T-helper 17 cell (primary cell): ENCODE results near the gene RBM26. TPM values are rescaled to one million over a fixed set of nuclear protein-coding genes. Genes with fewer than 3 reads are reported as not detected.

Experiments
- ATAC-seq: fragments of 150-1000 bp; cut with Tn5 transposase; 2 replicates; pipeline ENCODE4 v1.10.0; 2021; ENCODE audit warnings: mild to moderate bottlenecking, moderate library complexity
- DNase-seq, 3 donors: peaks; one replicate each; pipeline versions ENCODE4 v3.0.0 to v3.0.0-alpha.2; 2020 to 2021
- H3K9me3 ChIP-seq: one replicate; pipeline ENCODE4 v1.7.0; 2013; ENCODE audit warnings: low read length, mild to moderate bottlenecking; ENCODE audit not compliant: control insufficient read depth, poor library complexity, severe bottlenecking
- H3K27ac Mint-ChIP-seq: one replicate; pipeline ENCODE4 v1.8.0; 2022; ENCODE audit warnings: mild to moderate bottlenecking, moderate library complexity, mixed read lengths
- H3K27me3 Mint-ChIP-seq: one replicate; pipeline ENCODE4 v1.8.0; 2022; ENCODE audit warnings: mixed read lengths
- H3K36me3 Mint-ChIP-seq: one replicate; pipeline ENCODE4 v1.8.0; 2022; ENCODE audit warnings: low read depth, mixed read lengths
- H3K4me1 Mint-ChIP-seq: one replicate; pipeline ENCODE4 v1.8.0; 2022; ENCODE audit warnings: mild to moderate bottlenecking, mixed read lengths
- H3K4me3 Mint-ChIP-seq: one replicate; pipeline ENCODE4 v1.8.0; 2022; ENCODE audit warnings: mild to moderate bottlenecking, moderate library complexity, mixed read lengths
- total RNA-seq, 4 donors: library from RNA in 2 of 4; stranded (reverse) in 2 of 4; gene quantifications; one replicate each; pipeline ENCODE4 v1.2.3 and lab custom pipeline; 2022 to 2026

The RBM26 gene
- total RNA-seq, 2 donors from 2014 or later, result 61.8 to 64.6 TPM

- H3K27me3 Mint-ChIP-seq, result no peaks in the 10 kb centered on the region
- H3K4me3 Mint-ChIP-seq, result no peak overlapping the region
- no peaks in the 10 kb centered on the region for H3K9me3 ChIP-seq
- no peaks in the 10 kb centered on the region for H3K4me1 Mint-ChIP-seq
- peak overlapping the region; percentile 49 for H3K27ac Mint-ChIP-seq
- DNase-seq (no peak), ATAC-seq (no peak)
- no peaks in the 10 kb centered on the region for H3K36me3 Mint-ChIP-seq
Measured at GRCh38 chr13:79435561-79435990, 29.5 kb upstream of the RBM26 start.

DNA sequence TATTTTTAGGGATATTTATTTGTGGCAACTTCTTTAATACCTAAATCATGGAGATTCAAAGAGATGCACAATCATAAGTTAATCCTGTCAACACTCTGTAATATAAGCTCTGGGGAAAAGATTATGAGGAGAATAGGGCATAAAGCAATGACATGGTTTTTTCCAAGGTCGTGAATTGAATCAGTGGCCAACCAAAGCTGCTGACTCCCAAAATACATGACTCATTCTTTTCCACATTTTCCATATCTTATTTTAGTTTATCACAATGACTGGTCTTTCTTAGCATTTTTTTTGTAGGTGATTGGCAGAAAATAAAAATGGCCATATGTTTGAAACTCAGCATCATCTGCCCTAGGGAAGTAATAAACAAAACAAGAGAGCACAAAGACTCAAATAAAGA, 28.5 kb upstream of the RBM26 start:
- no peaks in the 10 kb centered on the region for H3K9me3 ChIP-seq
- no peak overlapping the region for H3K4me3 Mint-ChIP-seq
- no peak for DNase-seq
- no peaks in the 10 kb centered on the region for H3K4me1 Mint-ChIP-seq
- no peaks in the 10 kb centered on the region for H3K36me3 Mint-ChIP-seq
- H3K27me3 Mint-ChIP-seq, result no peaks in the 10 kb centered on the region
- no peak for ATAC-seq
- no peak overlapping the region for H3K27ac Mint-ChIP-seq

DNA sequence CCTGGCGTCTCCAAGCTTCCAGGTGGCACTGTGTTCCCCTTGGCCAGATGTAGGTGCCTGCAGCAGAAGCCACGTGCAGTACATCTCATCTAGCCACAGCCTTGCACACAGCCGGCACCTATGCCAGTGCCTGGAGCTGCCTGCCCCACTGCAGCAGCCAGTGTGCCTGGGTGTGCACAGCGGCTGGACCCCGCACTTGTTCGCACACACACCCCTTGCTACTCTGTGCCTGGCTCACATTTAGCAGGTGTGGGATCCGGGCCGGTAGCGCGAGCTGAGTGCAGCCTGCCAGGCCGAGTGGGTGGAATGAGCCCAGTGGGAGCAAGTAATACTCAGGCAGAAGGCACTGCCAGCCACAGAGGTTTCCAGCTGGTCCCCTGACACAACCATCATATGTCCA, 26.9 kb upstream of the RBM26 start:
- Mint-ChIP-seq H3K4me3 (no peak overlapping the region), H3K27me3 (no peaks in the 10 kb centered on the region), H3K4me1 (no peaks in the 10 kb centered on the region), H3K36me3 (no peaks in the 10 kb centered on the region), H3K27ac (no peak overlapping the region)
- DNase-seq, result no peak
- no peaks in the 10 kb centered on the region for H3K9me3 ChIP-seq
- ATAC-seq, result no peak

DNA sequence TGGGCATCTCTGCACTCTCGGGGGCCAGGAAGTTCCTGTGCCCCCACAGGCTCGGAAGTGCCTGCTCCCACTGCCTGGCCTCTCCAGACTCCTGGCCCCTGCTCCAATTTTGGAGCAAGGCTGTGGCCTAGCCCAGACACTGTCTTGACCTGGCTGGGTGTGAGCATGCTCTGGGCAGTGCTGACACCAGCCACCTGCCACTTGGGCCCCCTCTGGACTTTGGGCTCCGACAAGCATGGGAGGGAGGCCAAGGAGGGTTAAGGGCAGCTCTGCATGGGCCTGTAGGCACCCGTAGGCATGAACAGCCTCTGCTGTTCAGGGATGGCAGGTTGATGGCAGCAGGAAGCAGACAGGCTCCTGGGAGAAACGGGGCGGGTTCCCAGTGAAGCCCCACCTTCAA, 26.0 kb upstream of the RBM26 start:
- H3K9me3 ChIP-seq, result no peaks in the 10 kb centered on the region
- Mint-ChIP-seq H3K4me3 (no peak overlapping the region), H3K27me3 (no peaks in the 10 kb centered on the region), H3K36me3 (no peaks in the 10 kb centered on the region), H3K27ac (no peak overlapping the region), H3K4me1 (no peaks in the 10 kb centered on the region)
- DNase-seq (no peak), ATAC-seq (no peak)

DNA sequence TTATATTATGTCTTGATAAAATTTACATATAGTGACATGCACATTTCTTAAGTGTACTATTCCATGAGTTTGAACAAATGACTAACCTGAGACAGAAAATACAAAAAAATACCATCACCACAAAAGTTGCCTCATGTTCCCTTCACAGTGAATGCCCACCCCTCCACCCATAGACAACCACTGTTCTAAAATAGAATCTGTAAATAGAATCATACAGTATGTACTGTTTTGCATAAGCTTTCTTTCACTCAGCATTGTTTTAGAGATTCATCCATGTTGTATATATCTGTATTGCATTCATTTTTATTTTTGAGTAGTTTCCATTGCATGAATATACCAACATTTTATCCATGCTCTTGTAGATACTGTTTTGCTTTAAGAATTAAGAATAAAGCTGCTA, 23.3 kb upstream of the RBM26 start:
- H3K27me3 Mint-ChIP-seq, result no peaks in the 10 kb centered on the region
- ATAC-seq (no peak), DNase-seq (no peak)
- H3K27ac Mint-ChIP-seq, result no peak overlapping the region
- H3K4me3 Mint-ChIP-seq, result no peak overlapping the region
- no peaks in the 10 kb centered on the region for H3K4me1 Mint-ChIP-seq
- H3K36me3 Mint-ChIP-seq, result no peaks in the 10 kb centered on the region
- H3K9me3 ChIP-seq, result no peaks in the 10 kb centered on the region

- H3K4me3 Mint-ChIP-seq, result no peak overlapping the region
- no peaks in the 10 kb centered on the region for H3K9me3 ChIP-seq
- no peak overlapping the region for H3K27ac Mint-ChIP-seq
- DNase-seq (no peak), ATAC-seq (no peak)
- H3K4me1 Mint-ChIP-seq, result no peaks in the 10 kb centered on the region
- no peaks in the 10 kb centered on the region for H3K36me3 Mint-ChIP-seq
- no peaks in the 10 kb centered on the region for H3K27me3 Mint-ChIP-seq
Measured at GRCh38 chr13:79427883-79428282, 21.8 kb upstream of the RBM26 start.

GRCh38 chr13:79427265-79427664, 21.2 kb upstream of the RBM26 start:
- ATAC-seq (no peak), DNase-seq (no peak)
- no peaks in the 10 kb centered on the region for H3K27me3 Mint-ChIP-seq
- H3K4me3 Mint-ChIP-seq, result no peak overlapping the region
- H3K27ac Mint-ChIP-seq, result no peak overlapping the region
- H3K36me3 Mint-ChIP-seq, result no peaks in the 10 kb centered on the region
- no peaks in the 10 kb centered on the region for H3K9me3 ChIP-seq
- no peaks in the 10 kb centered on the region for H3K4me1 Mint-ChIP-seq

DNA sequence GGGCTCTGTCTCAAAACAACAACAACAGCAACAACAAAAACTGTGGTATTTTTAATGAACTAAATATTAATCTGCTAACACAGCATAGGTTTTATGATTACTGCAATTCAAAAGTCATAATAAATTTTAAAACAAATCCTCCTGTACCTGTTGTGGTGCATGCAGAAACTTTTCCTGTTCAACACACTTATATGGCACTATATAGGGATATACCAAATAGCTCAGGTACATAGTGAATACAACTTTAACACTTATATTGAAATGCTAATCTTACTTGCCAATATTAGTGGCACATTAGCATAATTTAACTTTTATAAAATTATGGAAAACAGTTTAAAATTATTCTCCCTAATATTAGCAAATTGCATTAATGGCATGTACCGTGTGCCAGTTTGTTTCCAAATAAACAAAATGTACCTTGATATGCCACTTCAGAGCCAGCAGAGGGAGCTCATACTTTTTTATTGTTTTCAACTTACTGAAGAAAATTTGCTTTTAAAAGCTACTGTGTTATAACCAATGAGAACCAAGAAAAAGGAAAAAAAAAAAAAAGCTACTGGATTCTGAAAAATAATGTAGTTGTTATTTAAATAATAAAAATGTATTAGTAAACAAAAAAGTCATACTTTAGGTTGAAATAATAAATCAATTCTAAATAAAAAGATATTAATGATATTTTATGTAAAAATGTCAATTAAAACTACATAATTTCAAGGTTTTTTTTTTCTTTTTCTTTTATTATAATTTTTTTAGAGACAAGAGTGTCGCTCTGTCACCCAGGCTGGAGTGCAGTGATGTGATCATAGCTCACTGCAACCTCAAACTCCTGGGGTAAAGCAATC, 18.0 kb upstream of the RBM26 start:
- H3K9me3 ChIP-seq, result no peaks in the 10 kb centered on the region
- Mint-ChIP-seq H3K27me3 (no peaks in the 10 kb centered on the region), H3K4me1 (no peaks in the 10 kb centered on the region), H3K4me3 (no peak overlapping the region), H3K36me3 (no peaks in the 10 kb centered on the region), H3K27ac (no peak overlapping the region)
- DNase-seq (no peak), ATAC-seq (peak; percentile 76)

- ATAC-seq (no peak), DNase-seq (no peak)
- no peak overlapping the region for H3K4me3 Mint-ChIP-seq
- no peaks in the 10 kb centered on the region for H3K36me3 Mint-ChIP-seq
- no peaks in the 10 kb centered on the region for H3K9me3 ChIP-seq
- no peak overlapping the region for H3K27ac Mint-ChIP-seq
- no peaks in the 10 kb centered on the region for H3K27me3 Mint-ChIP-seq
- no peaks in the 10 kb centered on the region for H3K4me1 Mint-ChIP-seq
Measured at GRCh38 chr13:79423340-79423739, 17.3 kb upstream of the RBM26 start.

DNA sequence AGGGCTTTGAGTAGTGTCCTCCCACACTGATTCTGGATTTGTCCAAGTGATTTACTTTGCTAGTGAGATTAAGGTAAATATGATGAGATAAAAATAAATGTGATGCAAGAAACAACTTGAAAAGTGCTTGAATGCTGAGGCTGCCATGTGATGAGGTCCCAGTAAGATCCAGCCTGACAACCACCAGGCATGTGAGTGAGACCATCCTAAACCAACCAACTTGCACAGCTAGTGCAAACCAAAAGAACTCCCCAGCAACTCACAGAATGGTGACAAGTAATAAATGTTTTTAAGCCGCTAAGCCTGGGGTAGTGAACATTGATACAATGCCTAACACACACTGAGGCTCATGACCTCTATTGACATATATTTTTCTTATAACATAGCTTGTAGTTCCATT, 13.3 kb upstream of the RBM26 start:
- no peak overlapping the region for H3K27ac Mint-ChIP-seq
- H3K4me3 Mint-ChIP-seq, result no peak overlapping the region
- no peaks in the 10 kb centered on the region for H3K36me3 Mint-ChIP-seq
- DNase-seq (no peak), ATAC-seq (no peak)
- H3K4me1 Mint-ChIP-seq, result no peaks in the 10 kb centered on the region
- no peaks in the 10 kb centered on the region for H3K9me3 ChIP-seq
- no peaks in the 10 kb centered on the region for H3K27me3 Mint-ChIP-seq

- Mint-ChIP-seq H3K27me3 (no peaks in the 10 kb centered on the region), H3K36me3 (no peaks in the 10 kb centered on the region), H3K4me1 (no peaks in the 10 kb centered on the region), H3K4me3 (no peak overlapping the region), H3K27ac (no peak overlapping the region)
- DNase-seq (no peak), ATAC-seq (no peak)
- H3K9me3 ChIP-seq, result no peaks in the 10 kb centered on the region
Measured at GRCh38 chr13:79417741-79418140, 11.7 kb upstream of the RBM26 start.

DNA sequence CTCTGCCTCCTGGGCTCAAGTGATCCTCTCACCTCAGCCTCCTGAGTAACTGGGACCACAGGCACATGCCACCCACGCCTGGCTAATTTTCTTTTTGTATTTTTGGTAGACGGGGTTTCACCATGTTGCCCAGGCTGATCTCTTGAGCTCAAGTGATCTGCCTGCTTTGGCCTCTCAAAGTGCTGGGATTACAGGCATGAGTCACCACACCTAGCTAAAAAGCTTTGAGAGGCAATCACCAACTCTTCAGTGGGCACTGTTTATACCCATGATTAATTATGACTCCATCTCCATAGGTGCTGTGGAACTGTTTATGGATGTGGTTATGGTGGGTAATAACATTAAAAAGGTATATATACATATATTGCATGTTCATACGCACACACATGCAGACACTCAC, 7.5 kb upstream of the RBM26 start:
- no peaks in the 10 kb centered on the region for H3K27me3 Mint-ChIP-seq
- no peak overlapping the region for H3K27ac Mint-ChIP-seq
- DNase-seq, result no peak
- H3K4me3 Mint-ChIP-seq, result no peak overlapping the region
- ATAC-seq, result no peak
- peaks cover 11% of the 10 kb centered on the region for H3K4me1 Mint-ChIP-seq
- H3K9me3 ChIP-seq, result no peaks in the 10 kb centered on the region
- H3K36me3 Mint-ChIP-seq, result no peaks in the 10 kb centered on the region

GRCh38 chr13:79409828-79410227, 3.8 kb upstream of the RBM26 start:
- ATAC-seq (no peak), DNase-seq (no peak)
- no peaks in the 10 kb centered on the region for H3K9me3 ChIP-seq
- Mint-ChIP-seq H3K4me3 (no peak overlapping the region), H3K4me1 (peaks cover 25% of the 10 kb centered on the region), H3K27me3 (no peaks in the 10 kb centered on the region), H3K36me3 (no peaks in the 10 kb centered on the region), H3K27ac (peak overlapping the region; percentile 62)

- peak overlapping the region; percentile 37 for H3K27ac Mint-ChIP-seq
- no peak for DNase-seq
Measured at GRCh38 chr13:79407349-79407979, 1.4 kb upstream of the RBM26 start.

More at GRCh38 chr13:79407349-79407979, 1.4 kb upstream of the RBM26 start:
- Mint-ChIP-seq H3K4me1 (peaks cover 33% of the 10 kb centered on the region), H3K4me3 (peak overlapping the region; percentile 79), H3K27me3 (no peaks in the 10 kb centered on the region), H3K36me3 (peaks cover 4% of the 10 kb centered on the region)
- ATAC-seq, result no peak
- H3K9me3 ChIP-seq, result no peaks in the 10 kb centered on the region
